PFSK-1 (cell line): ENCODE measurements around the gene MRPS16.

ENCODE experiments used
- FOXP2 ChIP-seq: optimal IDR thresholded peaks from 2 replicates; pipeline ENCODE3; 2011; ENCODE audit warnings: borderline replicate concordance, control low read depth, inconsistent platforms; ENCODE audit not compliant: insufficient read depth; ENCODE audit errors: extremely low read length, extremely low read depth
- POLR2AphosphoS5 ChIP-seq: IDR thresholded peaks from 2 replicates; pipeline ENCODE4 v1.6.1; 2012; ENCODE audit warnings: low read depth, mild to moderate bottlenecking, control low read depth, low read length, moderate library complexity
- SIN3A ChIP-seq: IDR thresholded peaks from 2 replicates; pipeline ENCODE4 v1.6.1; 2012; ENCODE audit warnings: mild to moderate bottlenecking, low read length, moderate library complexity, borderline replicate concordance; ENCODE audit not compliant: insufficient read depth
- TAF1 ChIP-seq: IDR thresholded peaks from 2 replicates; pipeline ENCODE4 v1.6.1; 2012; ENCODE audit warnings: low read length, control low read depth, borderline replicate concordance; ENCODE audit not compliant: insufficient read depth
- TF ChIP-seq, protein P1 (sequence below), 2 experiments: IDR thresholded peaks; 2 replicates each; pipeline versions ENCODE4 v1.6.1 to v1.8.0; 2011 to 2012; ENCODE audit warnings: low read depth in 2 of 2, low read length in 2 of 2, control low read depth in 1 of 2, inconsistent platforms in 1 of 2, mild to moderate bottlenecking in 1 of 2, moderate library complexity in 1 of 2; ENCODE audit not compliant: insufficient read depth in 1 of 2

The MRPS16 gene

DNA sequence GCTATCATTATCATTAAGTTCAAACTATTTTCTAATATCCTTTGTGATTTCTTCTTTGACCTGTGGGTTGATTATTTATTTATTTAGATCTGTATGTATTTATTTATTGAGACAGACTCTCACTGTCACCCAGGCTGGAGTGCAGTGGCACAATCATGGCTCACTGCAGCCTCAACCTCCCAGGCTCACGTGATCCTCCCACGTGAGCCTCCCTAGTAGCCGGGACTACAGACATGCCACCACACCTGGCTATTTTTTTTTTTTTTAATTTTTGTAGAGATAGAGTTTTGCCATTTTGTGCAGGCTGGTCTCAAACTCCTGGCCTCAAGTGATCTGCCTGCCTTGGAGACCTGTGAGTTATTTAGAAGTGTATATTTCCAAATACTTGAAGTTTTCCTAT, 28.7 kb upstream of the MRPS16 start:
- TF ChIP-seq, protein P1, sequence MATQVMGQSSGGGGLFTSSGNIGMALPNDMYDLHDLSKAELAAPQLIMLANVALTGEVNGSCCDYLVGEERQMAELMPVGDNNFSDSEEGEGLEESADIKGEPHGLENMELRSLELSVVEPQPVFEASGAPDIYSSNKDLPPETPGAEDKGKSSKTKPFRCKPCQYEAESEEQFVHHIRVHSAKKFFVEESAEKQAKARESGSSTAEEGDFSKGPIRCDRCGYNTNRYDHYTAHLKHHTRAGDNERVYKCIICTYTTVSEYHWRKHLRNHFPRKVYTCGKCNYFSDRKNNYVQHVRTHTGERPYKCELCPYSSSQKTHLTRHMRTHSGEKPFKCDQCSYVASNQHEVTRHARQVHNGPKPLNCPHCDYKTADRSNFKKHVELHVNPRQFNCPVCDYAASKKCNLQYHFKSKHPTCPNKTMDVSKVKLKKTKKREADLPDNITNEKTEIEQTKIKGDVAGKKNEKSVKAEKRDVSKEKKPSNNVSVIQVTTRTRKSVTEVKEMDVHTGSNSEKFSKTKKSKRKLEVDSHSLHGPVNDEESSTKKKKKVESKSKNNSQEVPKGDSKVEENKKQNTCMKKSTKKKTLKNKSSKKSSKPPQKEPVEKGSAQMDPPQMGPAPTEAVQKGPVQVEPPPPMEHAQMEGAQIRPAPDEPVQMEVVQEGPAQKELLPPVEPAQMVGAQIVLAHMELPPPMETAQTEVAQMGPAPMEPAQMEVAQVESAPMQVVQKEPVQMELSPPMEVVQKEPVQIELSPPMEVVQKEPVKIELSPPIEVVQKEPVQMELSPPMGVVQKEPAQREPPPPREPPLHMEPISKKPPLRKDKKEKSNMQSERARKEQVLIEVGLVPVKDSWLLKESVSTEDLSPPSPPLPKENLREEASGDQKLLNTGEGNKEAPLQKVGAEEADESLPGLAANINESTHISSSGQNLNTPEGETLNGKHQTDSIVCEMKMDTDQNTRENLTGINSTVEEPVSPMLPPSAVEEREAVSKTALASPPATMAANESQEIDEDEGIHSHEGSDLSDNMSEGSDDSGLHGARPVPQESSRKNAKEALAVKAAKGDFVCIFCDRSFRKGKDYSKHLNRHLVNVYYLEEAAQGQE (IDR thresholded peaks at IDR 0.05; ENCODE audit: insufficient read depth in 1 of 2, low read depth in 2 of 2, low read length in 2 of 2), result no peak
- TF ChIP-seq FOXP2 (no peak), TAF1 (no peak), POLR2AphosphoS5 (no peak), SIN3A (no peak)

DNA sequence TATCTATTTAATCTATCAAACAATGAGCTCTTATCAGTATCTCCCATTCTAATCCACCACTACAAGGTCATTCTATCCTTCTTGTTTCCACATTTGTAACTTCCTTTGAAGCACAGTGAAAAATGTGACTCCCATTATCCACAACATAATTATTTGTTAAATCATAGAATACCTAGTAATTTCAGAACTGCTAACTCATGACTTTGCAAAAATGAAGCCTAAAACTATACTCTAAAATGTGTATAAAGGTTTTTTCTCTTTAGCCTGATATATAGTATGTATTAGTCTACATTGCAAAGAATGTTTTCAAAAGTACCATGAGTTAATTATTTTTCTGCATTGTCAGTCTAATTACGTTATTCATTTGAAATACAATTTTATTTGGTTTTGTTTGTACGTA, 12.0 kb upstream of the MRPS16 start:
- TF ChIP-seq TAF1 (no peak), POLR2AphosphoS5 (no peak), FOXP2 (no peak), SIN3A (no peak)
- TF ChIP-seq, protein P1 (IDR thresholded peaks at IDR 0.05; ENCODE audit: insufficient read depth in 1 of 2, low read depth in 2 of 2, low read length in 2 of 2), result no peak

DNA sequence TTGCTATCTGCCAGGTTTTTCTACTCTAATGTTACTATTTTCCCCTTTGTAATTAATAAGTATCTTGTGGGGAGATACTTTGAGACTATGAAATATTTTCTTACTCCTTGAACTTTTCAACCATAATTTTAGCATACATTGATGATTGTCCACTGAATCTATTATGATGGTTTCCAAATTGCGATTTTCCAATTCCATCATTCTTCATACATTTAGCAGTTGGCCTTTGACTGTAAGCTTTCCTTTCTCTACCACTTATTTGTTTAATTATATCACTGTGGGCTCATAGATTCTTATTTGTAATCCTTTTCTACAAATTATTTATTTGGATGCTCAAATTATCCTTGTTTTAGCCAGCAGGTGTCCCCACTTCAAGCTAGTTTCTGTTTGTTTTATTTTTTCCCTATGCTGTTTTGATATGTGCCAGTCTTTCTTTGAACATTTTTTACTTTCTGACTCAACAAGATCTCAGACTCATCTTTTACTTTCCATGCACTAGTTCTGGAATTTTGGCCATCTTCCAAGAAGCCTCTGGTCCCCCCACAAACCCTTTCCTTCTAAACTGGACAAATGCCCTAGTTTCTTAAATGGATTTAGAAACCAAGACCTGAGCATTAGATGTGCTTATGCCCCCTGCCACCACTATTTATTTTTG, 11.4 kb upstream of the MRPS16 start:
- no peak for TF ChIP-seq TAF1

DNA sequence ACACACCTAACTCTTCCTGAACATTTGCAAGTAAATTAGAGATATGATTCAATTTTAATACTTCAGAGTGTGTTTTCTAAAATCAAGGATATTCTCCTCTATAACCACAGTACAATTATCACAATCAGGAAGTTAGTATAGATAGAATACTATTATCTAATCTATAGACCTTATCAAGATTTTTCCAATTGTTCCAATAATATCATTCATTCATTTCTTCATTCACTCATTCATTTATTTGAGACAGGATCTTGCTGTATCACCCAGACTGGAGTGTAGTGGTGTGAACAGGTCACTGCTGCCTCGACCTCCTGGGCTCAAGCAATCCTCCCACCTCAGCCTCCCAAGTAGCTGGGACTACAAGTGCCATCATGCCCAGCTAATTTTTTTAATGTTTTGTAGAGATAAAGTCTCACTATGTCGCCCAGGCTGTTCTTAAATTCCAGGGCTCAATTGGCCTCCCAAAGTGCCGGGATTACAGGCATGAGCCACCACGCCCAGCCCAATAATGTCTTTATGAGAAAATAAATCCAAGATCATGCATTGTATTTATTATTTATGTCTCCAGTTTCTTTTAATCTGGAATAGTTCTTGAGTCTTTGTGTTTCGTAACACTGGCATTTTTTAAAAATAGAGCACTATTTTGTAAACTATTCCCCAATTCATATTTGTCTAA, 10.6 kb upstream of the MRPS16 start:
- no peak for TF ChIP-seq POLR2AphosphoS5

DNA sequence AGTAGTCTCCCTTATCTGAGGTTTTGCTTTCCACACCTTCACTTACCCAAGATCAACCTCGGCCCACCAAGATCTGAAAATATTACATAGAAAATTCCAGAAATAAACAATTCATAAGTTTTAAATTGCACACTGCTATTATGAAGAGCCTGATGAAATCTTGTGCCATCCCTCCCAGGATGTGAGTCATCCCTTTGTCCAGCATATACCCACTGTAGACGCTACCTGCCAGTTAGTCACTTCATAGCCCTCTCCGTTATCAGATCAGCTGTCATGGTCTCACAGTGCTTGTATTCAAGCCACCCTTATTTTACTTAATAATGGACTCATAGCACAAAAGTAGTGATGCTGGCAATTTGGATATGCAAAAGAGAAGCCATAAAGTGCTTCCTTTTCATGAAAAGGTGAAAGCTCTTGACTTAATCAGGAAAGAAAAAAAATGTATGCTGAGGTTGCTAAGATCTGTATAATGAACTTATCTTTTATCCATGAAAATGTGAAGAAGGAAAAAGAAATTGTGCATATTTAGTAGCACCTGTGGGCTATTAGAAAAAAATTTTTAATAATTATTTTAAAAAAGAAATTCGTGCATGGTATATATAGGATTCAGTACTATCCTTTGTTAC, 9.8 kb upstream of the MRPS16 start:
- TF ChIP-seq SIN3A (no peak), FOXP2 (no peak), POLR2AphosphoS5 (no peak)
- TF ChIP-seq, protein P1 (IDR thresholded peaks at IDR 0.05; ENCODE audit: insufficient read depth in 1 of 2, low read depth in 2 of 2, low read length in 2 of 2), result no peak

DNA sequence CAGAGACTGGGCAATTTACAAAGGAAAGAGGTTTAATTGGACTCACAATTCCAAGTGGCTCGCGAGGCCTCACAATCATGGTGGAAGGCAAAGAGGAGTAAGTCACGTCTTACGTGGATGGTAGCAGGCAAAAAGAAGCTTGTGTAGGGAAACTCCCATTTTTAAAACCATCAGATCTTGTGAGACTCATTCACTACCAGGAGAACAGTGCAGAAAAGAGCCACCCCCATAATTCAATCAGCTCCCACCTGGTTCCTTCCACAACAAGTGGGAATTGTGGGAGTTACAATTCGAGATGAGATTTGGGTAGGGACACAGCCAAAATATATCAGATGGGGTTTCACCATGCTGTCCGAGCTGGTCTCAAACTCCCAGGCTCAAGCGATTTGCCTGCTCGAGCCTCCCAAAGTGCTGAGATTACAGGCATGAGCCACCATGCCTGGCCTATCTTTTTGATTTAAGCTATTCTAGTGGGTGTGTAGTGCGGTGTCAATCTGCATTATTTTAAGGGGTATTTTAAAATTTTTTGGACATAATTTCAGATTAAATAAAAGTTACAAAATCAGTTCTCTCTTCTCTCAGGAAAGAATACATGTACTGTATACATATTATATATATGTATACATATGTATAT, 9.0 kb upstream of the MRPS16 start:
- TF ChIP-seq POLR2AphosphoS5, result no peak
- no peak for TF ChIP-seq FOXP2
- TF ChIP-seq TAF1, result no peak
